Upper lobe of left lung (tissue), 4 donors: Measurements from ENCODE around the gene KCNIP1.

ENCODE experiments used
- POLR2A ChIP-seq, 4 donors: fragments of 450-650 bp; IDR thresholded peaks; one replicate each; pipeline ENCODE4 v1.5.1; 2016 to 2017; ENCODE audit warnings: antibody characterized with exemption in 4 of 4, mild to moderate bottlenecking in 2 of 4
- TF ChIP-seq, protein P1 (sequence below), 6 experiments: fragments of 450-650 bp in 4 of 6; fragments of 200-600 bp in 2 of 6; sonication (generic) in 2 of 6; IDR thresholded peaks; one replicate each; pipeline ENCODE4 v1.5.1; 2016 to 2019; ENCODE audit warnings: antibody characterized with exemption in 6 of 6

DNA sequence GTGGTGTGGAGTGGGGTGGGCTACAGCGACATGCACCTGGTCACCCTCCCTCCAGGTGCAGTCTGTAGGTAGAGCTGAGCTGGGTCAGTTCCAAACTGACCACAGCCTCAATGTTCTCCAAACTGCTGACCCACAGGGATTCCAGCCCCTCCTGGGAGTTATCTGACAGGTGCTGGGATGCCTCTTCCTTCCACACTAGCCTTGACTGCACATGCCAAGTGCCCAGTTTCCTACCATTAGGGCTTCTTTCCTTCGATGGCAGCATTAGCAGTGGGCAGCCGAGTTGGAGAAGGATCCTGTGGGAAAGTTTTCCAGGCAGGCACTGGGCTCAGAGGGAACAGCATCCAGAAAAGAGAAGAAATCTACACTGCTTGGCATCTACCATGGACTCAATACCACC lies 215.7 kb downstream of the KCNIP1 start:
- TF ChIP-seq, protein P1, sequence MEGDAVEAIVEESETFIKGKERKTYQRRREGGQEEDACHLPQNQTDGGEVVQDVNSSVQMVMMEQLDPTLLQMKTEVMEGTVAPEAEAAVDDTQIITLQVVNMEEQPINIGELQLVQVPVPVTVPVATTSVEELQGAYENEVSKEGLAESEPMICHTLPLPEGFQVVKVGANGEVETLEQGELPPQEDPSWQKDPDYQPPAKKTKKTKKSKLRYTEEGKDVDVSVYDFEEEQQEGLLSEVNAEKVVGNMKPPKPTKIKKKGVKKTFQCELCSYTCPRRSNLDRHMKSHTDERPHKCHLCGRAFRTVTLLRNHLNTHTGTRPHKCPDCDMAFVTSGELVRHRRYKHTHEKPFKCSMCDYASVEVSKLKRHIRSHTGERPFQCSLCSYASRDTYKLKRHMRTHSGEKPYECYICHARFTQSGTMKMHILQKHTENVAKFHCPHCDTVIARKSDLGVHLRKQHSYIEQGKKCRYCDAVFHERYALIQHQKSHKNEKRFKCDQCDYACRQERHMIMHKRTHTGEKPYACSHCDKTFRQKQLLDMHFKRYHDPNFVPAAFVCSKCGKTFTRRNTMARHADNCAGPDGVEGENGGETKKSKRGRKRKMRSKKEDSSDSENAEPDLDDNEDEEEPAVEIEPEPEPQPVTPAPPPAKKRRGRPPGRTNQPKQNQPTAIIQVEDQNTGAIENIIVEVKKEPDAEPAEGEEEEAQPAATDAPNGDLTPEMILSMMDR (IDR thresholded peaks at IDR 0.05), result no peak
- TF ChIP-seq POLR2A (IDR thresholded peaks at IDR 0.05), result no peak
